Psoas muscle (tissue), 8 donors: ENCODE results near the gene CHCHD6. TPM values are rescaled to one million over a fixed set of nuclear protein-coding genes. Genes with fewer than 3 reads are reported as not detected.

ENCODE experiments used
- ATAC-seq, 4 donors: fragments of 200-7000 bp; cut with Tn5 transposase; one replicate each; pipeline ENCODE4 v1.9.1; 2020; ENCODE audit warnings: moderate library complexity in 3 of 4, mild to moderate bottlenecking in 2 of 4
- DNase-seq, 2 donors: peaks; one replicate each; pipeline ENCODE4 v3.0.0-alpha.2; 2020
- H3K27ac ChIP-seq: fragments of 200-600 bp; one replicate; pipeline ENCODE4 v1.8.0; 2022
- H3K27me3 ChIP-seq, 3 donors: fragments of 200-600 bp in 1 of 3; one replicate each; pipeline versions ENCODE4 v1.6.1 to v1.8.0; 2013 to 2022; ENCODE audit warnings: low read length in 2 of 3, mild to moderate bottlenecking in 2 of 3, moderate library complexity in 1 of 3; ENCODE audit not compliant: insufficient read depth in 3 of 3
- H3K36me3 ChIP-seq, 2 donors: fragments of 200-600 bp in 1 of 2; one replicate each; pipeline versions ENCODE4 v1.6.1 to v1.8.0; 2013 to 2022; ENCODE audit warnings: low read depth in 1 of 2, mild to moderate bottlenecking in 1 of 2, moderate library complexity in 1 of 2; ENCODE audit not compliant: insufficient read depth in 1 of 2
- H3K4me1 ChIP-seq: fragments of 200-600 bp; one replicate; pipeline ENCODE4 v1.8.0; 2022
- H3K4me3 ChIP-seq: fragments of 200-600 bp; one replicate; pipeline ENCODE4 v1.8.0; 2022; ENCODE audit warnings: mild to moderate bottlenecking
- H3K9me3 ChIP-seq: fragments of 200-600 bp; one replicate; pipeline ENCODE4 v1.8.0; 2022
- WGBS, 3 donors: extraction: QIAGEN DNeasy Blood & Tissue Kit; methylation state at CpG; one replicate each; pipeline versions ENCODE4 v1.1.6 to v1.1.7; 2013; 5-methylcytosine and 5-hydroxymethylcytosine counted together
- intact Hi-C, 2 donors: fragments of 100-400 bp; cut with DNase I; formaldehyde crosslinking; loops; one replicate each; pipeline versions ENCODE4 v1.11.0 to v1.14.2; 2022
- polyA plus RNA-seq, 3 donors: library from polyadenylated mRNA; stranded (reverse); fragments of 200-250 nt; gene quantifications; one replicate each; pipeline ENCODE4 v1.2.3, GENCODE V29; 2013
- total RNA-seq, 4 donors: library from RNA; stranded (reverse); fragmentation: NEBNext Ultra II Directional in 2 of 4; extraction: Animal tissue kit (Norgen Biotek cat#: 25700) in 2 of 4; gene quantifications; one replicate each; pipeline versions ENCODE4 v1.2.1 to v1.2.4, GENCODE V29; 2021 to 2023
- TF ChIP-seq, protein P1 (sequence below): fragments of 200-600 bp; IDR thresholded peaks from one replicate; pipeline ENCODE4 v1.8.0; 2022; ENCODE audit warnings: antibody characterized with exemption
- donor health status: healthy with polysubstance abuse.
- donor health status: DM: no; HTN: no; CAD: no; lungs with moderate emphysema.
- donor health status: Bipolar disorder and iron deficiency.
- donor health status: healthy.
- donor health status: DM: yes; HTN: yes; CAD: no.
- donor health status: DM: no; HTN: no; CAD: no.
- donor health status: DM: no; HTN: no; CAD: no.
- donor health status: DM: yes; HTN: yes; CAD: no.

CHCHD6 gene
- total and polyA plus RNA-seq, 7 donors: 2.4 to 13.8 (median 3.5) TPM

DNA sequence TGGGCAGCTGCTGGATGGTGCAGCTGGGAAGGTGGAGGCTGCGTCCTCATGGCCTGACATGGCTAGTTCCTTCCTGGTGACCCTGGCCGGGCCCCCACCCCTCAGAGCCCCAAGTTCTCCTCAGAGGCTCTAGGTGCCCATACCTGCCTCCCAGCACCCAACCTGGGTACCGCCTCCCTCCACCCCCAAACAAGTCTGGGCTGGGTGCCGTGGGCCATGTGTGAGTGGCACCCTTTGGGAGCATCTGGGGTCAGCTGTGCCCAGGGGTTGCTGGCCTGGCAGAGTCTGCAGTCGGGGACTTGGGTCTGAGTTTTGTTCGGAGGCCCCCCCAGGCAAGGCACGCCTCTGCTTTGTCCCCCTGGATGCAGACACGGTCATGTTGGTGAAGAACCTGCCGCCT lies 289.4 kb downstream of the CHCHD6 start:
- Histone ChIP-seq H3K27me3 (no peaks in the 10 kb centered on the region), H3K9me3 (no peaks in the 10 kb centered on the region), H3K4me1 (peaks cover 30% of the 10 kb centered on the region), H3K4me3 (no peak overlapping the region), H3K27ac (no peak overlapping the region), H3K36me3 (peaks cover 0 to 24% of the 10 kb centered on the region in 2 donors)
- ATAC-seq (no peak), DNase-seq (no peak)
- intact Hi-C loops: no loop called here
- WGBS, 3 donors: 95 to 97% (median 95%) methylated on average over 9 of the region's 9 CpGs
- TF ChIP-seq, protein P1, sequence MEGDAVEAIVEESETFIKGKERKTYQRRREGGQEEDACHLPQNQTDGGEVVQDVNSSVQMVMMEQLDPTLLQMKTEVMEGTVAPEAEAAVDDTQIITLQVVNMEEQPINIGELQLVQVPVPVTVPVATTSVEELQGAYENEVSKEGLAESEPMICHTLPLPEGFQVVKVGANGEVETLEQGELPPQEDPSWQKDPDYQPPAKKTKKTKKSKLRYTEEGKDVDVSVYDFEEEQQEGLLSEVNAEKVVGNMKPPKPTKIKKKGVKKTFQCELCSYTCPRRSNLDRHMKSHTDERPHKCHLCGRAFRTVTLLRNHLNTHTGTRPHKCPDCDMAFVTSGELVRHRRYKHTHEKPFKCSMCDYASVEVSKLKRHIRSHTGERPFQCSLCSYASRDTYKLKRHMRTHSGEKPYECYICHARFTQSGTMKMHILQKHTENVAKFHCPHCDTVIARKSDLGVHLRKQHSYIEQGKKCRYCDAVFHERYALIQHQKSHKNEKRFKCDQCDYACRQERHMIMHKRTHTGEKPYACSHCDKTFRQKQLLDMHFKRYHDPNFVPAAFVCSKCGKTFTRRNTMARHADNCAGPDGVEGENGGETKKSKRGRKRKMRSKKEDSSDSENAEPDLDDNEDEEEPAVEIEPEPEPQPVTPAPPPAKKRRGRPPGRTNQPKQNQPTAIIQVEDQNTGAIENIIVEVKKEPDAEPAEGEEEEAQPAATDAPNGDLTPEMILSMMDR: no peak

DNA sequence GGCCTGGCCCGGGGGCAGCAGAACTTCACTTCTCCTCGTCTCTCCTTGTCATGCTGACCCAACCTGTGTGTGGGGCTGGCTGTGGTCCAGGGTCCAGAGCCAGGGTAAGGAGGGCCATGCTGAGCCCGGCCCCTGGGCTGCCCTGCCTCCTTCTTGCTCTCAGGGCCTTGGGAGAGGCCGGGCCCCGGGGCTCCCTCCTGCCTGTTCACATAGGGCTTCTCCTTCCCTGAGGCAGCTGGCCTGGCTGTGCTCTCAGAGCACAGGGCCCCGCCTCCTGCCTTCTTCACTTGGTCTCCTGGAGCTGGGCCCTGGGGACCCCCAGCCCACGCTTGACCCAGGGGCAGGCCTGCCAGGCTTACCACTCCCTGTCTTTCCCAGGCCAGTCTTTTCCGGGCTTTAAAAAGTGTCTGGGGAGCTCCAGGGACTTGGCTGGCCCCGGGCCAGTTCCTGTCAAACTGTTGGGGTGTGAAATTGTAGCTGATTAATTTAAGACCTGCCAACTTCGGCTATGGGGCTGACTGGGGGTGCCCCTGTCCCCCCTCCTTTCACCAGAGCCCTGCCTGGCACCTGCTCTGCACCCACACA lies 290.7 kb downstream of the CHCHD6 start:
- ATAC-seq (peak in 1 of 4 donors; percentile 23), DNase-seq (peak; percentile 61 to 78)
- H3K4me3 ChIP-seq: no peak overlapping the region
- H3K4me1 ChIP-seq: peaks cover 30% of the 10 kb centered on the region
- H3K27ac ChIP-seq: peak overlapping the region; percentile 50
- H3K36me3 ChIP-seq: peaks cover 0 to 10% of the 10 kb centered on the region in 2 donors
- no peaks in the 10 kb centered on the region for H3K9me3 ChIP-seq
- intact Hi-C loops: no loop called here
- 32 to 62% (median 50%) methylated on average over 10 of the region's 10 CpGs for WGBS, 3 donors
- H3K27me3 ChIP-seq: no peaks in the 10 kb centered on the region
- TF ChIP-seq, protein P1: no peak

DNA sequence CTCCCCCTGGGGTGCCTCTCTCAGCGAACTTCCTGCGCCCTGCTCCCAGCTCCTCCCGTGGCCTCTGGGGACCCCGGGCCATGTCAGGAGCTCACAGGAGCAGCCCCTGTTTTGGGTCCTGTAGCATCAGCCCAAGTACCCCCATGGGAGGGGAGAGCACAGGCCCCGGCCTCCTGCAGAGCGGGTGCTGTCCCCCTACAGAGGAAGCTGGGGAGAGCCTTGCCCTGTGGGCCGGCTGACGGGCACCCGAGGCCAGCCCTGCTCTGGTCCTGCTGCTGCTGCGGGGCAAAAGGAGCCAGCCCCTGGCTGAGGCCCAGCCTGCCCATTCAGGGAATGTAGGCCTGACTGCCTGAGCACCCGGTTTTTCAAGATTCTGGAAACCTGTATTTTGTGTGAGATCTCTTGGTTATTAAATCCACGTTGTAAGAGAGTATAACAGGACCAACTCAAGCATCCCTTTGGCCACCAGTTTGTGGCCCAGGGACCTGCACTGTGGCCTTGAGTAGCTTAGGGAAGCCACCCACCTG lies 291.3 kb downstream of the CHCHD6 start:
- no peaks in the 10 kb centered on the region for H3K9me3 ChIP-seq
- H3K4me1 ChIP-seq: peaks cover 35% of the 10 kb centered on the region
- no peak for DNase-seq
- H3K27me3 ChIP-seq: no peaks in the 10 kb centered on the region
- no peak overlapping the region for H3K27ac ChIP-seq
- WGBS, 3 donors: 60 to 80% (median 67%) methylated on average over 12 of the region's 12 CpGs
- intact Hi-C loops: no loop called here
- TF ChIP-seq, protein P1: no peak
- H3K36me3 ChIP-seq: peaks cover 0 to 5% of the 10 kb centered on the region in 2 donors
- no peak overlapping the region for H3K4me3 ChIP-seq
- no peak for ATAC-seq

DNA sequence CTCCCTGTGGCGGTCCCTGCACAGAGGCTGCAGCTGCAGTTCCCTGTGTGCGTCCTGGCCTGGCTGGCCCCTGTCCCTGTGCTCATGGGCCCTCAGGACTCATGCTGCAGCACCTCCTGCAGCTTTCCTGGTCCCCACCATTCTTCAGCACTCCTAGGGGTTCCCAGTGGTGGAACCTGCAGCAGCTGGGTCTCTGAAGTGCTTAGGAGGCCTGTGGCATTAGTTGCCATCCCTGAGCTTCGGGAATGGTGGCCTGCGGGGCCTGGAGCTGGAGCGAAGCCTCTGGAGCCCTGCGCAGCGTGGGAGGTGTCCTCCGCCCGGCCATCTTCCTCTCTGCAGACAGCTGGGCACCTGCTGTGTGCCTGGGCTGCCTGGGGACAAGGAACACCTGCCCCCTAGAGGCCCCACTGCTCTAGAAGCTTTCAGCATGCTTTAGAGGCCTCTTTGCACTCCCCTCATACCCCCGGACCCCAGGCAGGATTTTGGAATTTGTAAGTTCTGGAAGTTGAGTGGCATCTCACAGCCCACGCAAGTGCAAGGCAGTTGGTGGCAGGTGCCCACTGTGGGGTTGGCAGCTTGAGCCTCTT lies 292.0 kb downstream of the CHCHD6 start:
- Histone ChIP-seq H3K27me3 (no peaks in the 10 kb centered on the region), H3K4me1 (peaks cover 40% of the 10 kb centered on the region), H3K36me3 (no peaks in the 10 kb centered on the region), H3K27ac (no peak overlapping the region), H3K9me3 (no peaks in the 10 kb centered on the region), H3K4me3 (no peak overlapping the region)
- ATAC-seq (no peak), DNase-seq (no peak)
- TF ChIP-seq, protein P1: no peak
- WGBS, 3 donors: 92 to 96% (median 93%) methylated on average over 11 of the region's 11 CpGs
- intact Hi-C loops: no loop called here
